Stimulated activated CD4-positive, alpha-beta T cell treated with anti-CD3 and anti-CD28 coated beads, Interleukin-4, amount 100 ng/mL, for 1 hour (primary cell): ENCODE data around the gene TRMT11.
"Not testable (repeated sequence)": the region's sequence is repeated elsewhere in the genome, so short reads cannot be mapped to it uniquely, and the experiment has no call there.

Experiments
- DNase-seq: peaks from one replicate; pipeline ENCODE4 v3.0.0-alpha.2; 2020

TRMT11 gene

GRCh38 chr6:126048635-126049034 lies 62.3 kb downstream of the TRMT11 start:
- DNase-seq: no peak

DNA sequence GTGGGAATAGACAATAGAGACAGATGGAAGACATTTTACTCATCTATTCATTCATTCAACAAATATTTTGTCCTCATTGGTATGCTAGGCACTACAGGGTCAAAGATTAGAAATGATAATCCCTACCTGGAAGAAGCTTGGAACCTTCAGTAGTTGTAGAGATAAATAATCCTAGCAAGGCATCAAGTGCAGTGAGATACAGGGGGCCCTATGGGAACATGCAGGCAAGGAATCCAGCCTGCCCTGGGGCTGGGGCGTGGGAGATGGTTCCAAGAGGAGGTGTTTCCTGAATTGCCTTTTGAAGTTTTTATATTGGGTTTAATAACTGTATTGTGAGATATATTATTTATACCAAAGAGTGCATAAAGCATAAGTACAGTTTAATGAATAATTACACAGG lies 64.5 kb downstream of the TRMT11 start:
- no peak for DNase-seq

DNA sequence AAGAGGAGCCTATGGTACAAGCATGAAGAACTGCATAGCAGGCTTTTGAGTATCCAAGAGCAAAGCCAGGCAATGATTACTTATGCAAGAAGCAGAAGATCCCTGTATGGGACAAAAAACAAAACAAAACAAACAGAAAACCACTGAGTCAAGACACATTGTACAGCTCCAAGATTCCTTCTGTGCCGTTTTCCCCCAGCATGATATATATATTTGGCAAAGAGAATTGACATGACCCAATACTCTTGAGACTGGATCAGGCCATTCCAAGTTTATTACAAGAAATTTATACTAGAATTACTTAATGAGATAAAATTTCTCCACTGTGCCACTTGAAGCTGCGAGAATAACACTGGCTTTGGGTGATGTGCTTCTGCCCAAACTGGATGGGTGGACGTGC lies 65.5 kb downstream of the TRMT11 start:
- DNase-seq: no peak

GRCh38 chr6:126052485-126052884 lies 66.1 kb downstream of the TRMT11 start:
- DNase-seq: no peak

- DNase-seq: no peak
Measured at GRCh38 chr6:126054258-126054702, 67.9 kb downstream of the TRMT11 start.

- no peak for DNase-seq
Measured at GRCh38 chr6:126054802-126055201, 68.5 kb downstream of the TRMT11 start.

DNA sequence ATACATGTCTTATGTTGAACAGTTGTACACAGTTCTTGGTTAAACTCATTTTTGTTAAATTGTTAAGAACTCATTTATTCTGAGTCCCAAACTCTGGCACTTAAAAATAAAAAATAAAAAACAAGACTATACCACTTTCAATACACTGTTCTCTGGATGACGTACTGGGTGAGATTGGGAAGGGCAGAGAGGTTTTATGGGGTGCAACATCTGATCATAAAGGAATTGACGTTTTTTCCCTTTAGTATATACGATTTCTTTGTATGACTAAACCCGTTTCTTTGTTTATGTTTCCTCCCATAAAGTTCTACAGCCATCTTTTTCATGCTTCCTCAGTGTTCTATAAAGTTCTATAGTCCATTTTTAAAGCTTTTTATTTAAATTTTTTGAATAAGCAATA lies 69.1 kb downstream of the TRMT11 start:
- no peak for DNase-seq

- no peak for DNase-seq
Measured at GRCh38 chr6:126056355-126057004, 70.1 kb downstream of the TRMT11 start.

GRCh38 chr6:126058085-126058484 lies 71.7 kb downstream of the TRMT11 start:
- not testable (repeated sequence) for DNase-seq

GRCh38 chr6:126060400-126060799 lies 74.1 kb downstream of the TRMT11 start:
- no peak for DNase-seq

DNA sequence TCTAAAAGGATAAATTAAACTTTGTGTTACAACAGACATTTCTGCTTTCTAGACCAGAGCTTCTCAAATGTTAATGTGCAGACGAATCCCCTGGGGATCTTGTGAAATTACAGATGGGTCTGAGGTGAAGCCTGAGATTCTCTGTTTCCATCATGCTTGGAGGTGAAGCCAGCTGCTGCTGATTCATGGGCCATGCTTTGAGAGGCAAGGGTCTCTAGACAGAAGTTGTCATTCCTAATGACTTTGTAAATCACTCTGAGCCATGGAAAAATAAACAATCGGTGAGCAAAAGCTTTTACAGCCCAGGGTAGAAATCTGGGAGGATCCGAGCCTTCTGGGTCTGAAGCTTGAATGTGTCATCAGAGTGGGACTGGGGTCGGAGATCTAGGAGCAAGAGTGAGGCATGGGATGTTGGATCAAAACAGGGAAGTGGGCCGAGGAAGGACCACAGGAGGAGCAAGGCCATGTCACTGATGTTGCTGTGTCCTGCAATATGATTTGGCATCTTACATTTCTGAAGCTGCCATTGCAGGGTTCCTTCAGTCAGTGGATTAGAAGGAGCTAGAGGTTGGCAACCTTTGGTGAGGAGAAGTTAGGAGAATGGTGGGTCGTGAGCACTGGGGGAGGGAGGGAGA lies 77.3 kb downstream of the TRMT11 start:
- DNase-seq: no peak

DNA sequence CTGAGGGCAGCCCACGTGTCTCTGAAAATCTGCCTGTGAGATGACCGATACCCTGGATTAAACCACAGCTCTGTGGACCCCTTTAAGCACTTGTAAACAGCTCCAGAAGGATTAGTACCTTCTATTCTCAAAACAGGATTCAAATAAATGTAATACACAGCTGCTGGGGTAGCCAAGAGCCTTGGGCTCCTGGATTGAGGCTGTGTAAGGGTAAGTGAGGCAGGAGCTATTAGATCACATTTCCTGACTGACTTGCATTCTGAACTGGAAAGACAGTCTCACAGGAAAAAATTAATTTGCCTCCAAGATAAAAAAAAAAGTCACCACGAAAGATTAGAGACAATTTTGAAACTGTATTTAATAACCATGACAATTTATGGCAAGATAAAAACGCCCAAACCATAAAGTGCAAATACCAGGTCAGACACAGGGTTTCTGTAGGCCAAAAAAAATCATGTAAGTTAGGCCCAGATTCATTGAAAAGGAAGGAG lies 78.0 kb downstream of the TRMT11 start:
- DNase-seq: no peak

- no peak for DNase-seq
Measured at GRCh38 chr6:126064748-126065401, 78.5 kb downstream of the TRMT11 start.

DNA sequence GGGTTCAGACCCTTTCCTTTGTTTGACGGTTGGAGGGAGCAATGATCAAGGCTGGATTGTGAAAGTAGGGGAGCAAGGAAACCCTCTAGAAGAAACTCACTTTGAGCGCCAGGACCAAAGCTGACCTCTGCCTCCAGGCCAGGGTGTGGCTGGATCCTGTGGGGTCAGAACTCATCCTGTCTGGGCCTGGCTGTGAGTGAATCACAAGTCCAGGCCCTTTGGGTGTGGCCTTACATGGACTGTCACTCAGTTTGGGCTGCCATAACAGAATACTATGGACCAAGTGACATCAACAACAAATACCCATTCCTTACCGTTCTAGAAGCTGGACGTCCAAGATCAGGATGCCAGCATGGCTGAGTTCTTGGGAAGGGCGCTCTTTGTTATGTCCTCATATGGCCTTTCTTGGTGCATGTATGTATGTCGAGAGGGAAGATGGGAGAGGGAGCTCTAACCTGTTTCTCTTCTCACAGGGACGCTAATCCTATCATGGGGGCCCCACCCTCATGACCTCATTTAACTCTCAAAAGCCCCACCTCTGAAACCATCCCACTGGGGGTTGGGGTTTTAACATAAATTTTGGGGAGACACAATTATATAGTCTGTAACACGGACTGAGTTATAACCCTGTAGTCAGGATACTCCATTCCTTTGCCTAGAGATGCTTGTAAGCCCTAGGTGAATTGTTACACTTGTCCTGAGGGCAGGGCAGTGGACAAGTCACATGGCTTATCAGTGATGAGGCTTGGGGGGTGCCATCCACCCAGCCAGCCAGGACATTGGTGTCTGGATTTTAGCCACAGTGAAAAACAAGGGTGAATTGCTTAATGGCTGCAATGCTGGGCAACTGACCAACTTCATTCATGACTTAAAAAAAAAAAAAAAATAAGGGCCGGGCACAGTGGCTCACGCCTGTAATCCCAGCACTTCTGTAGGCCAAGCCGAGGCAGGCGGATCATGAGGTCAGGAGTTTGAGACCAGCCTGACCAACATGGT lies 80.0 kb downstream of the TRMT11 start:
- no peak for DNase-seq

DNA sequence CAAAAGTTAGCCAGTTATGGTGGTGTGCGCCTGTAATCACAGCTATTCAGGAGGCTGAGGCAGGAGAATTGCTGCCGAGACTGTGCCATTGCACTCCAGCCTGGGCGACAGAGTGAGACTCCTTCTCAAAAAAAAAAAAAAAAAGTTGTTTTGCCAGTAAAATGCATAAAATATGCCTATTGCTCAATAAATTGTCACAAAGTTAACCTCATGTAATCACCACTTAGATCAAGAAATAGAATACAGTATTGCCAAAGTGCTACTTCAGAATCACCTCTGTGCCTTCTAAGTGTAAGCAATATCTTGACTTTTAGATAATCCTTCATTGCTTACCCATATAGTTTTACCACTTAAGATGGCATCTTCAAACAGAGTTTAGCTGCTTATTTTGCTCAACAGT lies 80.7 kb downstream of the TRMT11 start:
- no peak for DNase-seq

DNA sequence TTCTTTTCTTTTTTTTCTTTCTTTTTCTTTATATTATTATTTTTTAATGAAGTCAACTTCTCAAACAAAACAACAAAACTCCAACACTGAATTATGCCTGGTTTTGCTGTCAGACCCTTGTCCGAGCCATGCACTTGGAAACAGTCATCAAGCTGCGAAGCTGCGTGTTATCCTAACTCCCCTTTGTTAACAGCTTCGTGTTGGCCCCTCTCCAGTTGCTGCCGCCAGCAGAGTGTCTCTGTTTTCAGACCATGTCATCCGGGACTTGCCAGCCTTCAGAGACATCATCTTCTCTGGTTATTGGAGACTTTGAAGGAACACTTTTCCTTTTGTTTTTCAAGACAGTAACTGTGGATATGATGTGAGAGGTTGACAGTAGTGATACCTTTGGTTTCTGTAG lies 83.1 kb downstream of the TRMT11 start:
- no peak for DNase-seq

DNA sequence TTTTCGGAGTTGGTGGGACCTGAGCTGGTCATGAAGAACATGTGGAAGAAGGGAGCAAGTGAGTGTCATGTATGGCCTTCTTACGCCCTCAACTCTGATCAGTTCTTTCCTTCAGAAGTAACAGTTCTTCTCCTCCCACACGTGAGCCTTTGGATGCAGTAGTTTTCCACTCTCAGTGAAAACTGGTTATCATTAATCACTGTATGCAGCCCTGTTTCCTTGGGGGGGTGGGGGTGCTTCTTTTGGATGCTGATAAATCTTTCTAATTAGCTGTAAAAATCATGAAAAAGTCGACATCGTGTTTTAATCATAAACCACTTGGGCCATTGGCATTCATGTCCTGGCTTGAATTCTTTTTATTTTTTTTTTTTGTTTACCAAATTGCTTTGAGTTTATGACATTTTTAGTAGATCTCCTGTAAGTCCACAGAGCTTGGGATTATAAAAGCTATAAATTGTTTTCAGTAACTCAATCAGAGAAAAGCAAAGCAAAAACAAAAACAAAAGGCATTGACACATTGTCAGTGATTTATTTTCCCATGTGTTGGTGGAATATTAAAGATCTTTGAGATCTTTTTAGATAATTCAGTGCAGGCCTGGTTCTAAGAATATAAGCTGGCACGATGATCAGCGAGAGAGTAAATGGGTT lies 84.8 kb downstream of the TRMT11 start:
- DNase-seq: no peak

DNA sequence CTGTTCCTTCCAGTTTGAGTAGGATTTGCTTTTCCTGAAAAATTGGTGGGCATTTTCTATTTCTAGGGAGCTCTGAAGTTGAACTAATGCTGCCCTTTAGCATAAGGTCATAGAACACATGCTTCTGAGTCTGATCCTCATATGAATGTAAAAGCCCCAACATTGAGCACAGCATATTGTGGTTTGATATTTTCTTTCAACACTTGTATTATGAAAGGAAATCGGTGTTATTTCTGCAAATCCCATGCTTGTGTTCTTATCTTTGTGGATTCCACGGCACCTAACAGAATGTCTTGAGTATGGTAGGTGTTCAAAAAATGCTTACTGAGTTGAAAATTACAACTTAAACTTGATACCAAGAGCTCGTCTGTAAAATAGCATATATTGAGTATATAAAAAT lies 85.8 kb downstream of the TRMT11 start:
- DNase-seq: no peak

- no peak for DNase-seq
Measured at GRCh38 chr6:126072834-126073233, 86.5 kb downstream of the TRMT11 start.

DNA sequence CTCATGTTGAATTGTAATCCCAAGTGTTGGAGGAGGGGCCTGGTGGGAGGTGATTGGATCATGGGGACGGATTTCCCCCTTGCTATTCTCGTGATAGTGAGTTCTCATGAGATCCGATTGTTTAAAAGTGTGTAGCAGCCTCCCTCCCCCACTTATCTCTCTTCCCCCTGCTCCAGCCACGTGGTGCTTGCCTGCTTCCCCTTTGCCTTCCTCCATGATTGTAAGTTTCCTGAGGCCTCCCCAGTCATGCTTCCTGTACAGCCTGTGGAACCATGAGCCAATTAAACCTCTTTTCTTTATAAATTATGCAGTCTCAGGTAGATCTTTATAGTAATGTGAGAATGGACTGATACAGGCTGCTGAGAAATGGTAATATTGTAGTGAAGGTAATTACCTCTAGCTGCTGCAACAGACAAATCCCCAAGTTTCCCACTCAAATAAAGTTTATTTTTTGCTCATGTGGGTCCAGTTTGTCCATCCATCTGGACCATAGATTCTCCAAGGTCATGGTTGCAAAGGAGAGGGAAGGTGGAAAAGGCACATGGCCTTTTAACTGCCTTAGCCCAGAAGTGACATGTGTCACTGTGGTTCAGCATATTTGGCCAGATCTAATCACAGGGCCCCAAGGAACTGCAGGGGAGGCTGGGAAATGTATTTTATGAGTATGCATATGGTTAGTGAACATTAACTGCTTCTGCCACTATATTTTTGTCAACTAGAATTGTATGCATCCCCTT lies 89.2 kb downstream of the TRMT11 start:
- DNase-seq: no peak

DNA sequence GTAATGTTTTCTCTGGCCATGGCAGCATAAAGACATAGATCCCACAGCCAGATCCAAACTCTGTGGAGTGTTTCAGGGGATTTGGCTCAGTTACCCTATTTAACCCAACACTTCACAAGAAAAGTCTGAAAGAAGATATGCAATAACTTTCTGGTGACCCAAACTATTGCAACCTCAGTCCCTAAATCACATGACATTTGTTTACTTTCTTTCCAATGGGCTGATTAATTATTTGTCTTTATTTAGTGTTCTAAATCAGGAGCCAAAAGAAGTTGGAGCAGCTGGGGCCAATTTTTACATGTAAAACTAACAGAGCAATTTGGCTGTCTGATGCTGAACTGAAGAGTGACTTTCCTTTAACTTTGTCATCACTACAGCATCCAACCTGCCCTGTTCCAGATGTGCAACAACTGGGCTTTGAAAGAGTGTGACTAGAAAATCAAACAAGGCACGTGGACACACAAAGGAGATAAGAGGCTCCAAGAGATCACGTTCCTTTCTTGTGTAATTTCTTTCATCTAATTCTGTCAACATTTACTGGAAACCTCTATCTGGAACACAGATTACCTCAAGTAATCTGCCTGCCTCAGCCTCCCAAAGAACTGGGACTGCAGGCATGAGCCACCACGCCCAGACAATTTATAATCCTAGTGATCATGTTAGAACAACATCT lies 90.8 kb downstream of the TRMT11 start:
- DNase-seq: no peak
